Measurements from ENCODE around the gene NCKAP5. TPM values are rescaled to one million over a fixed set of nuclear protein-coding genes. Genes with fewer than 3 reads are reported as not detected.

Gene NCKAP5
- total and polyA plus RNA-seq, 2 experiments from 2014 or later = 0.65 to 0.86 TPM

DNA sequence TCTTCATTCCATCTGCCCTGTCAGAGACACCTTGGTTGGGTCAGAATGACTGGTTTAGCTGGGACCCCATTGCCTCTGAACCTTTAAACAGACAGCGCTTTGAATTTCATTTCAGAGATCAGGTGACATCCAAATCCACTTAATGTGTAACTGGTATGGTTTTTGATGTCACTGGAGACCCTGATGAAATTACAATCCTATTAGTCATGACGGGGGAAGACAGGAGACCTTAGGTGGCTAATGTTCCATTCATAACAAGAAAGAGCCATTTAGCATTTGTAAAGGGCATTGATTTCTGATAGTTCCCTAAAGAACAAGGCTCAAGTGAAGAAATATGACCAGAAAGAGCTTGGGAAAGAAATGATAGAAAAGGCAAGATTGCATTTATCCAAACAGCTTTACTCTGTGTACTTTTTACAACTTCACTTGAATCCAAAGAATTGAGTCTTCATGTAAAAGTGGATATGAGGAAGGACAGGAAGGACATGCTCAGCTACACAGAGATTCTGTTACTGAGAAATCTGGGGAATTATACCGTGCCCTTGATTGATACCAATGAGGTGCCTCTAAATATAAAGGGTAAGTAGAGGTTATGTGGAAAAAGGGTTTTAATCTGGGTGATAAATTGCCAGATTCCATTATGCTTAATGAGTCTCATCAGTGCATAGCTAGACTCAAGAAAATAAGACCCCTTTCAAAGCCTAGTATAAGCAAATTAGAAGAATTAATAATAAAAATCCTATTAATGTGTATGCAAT, 198.2 kb downstream of the NCKAP5 start:
- Histone ChIP-seq H3F3A (ENCODE audit: insufficient read depth) (no peaks in the 10 kb centered on the region), H3K4me3 (no peak overlapping the region), H3K79me2 (ENCODE audit: insufficient read depth) (no peaks in the 10 kb centered on the region), H3K4me2 (ENCODE audit: unreplicated experiment) (no peak overlapping the region), H3K36me3 (ENCODE audit: low read depth) (no peaks in the 10 kb centered on the region), H3K4me1 (ENCODE audit: insufficient read depth) (no peaks in the 10 kb centered on the region), H2AFZ (no peak overlapping the region), H3K9me2 (ENCODE audit: insufficient read depth) (no peaks in the 10 kb centered on the region), H3K9me3 (ENCODE audit: low read depth) (no peaks in the 10 kb centered on the region), H3K27ac (no peak overlapping the region), H4K20me1 (ENCODE audit: insufficient read depth) (no peaks in the 10 kb centered on the region), H3K9ac (no peak overlapping the region), H3K27me3 (replicated peaks; ENCODE audit: insufficient read depth) (no peaks in the 10 kb centered on the region)
- in situ Hi-C loops (cut with MboI) = no loop called here
- WGBS, 2 experiments (ENCODE audit: low coverage in 1 of 2, low lambda C conversion rate in 2 of 2, missing lambda C conversion rate in 2 of 2) = 75 to 79% methylated on average over 3 of the region's 3 CpGs
- TF ChIP-seq EZH2 (IDR thresholded peaks at IDR 0.05; ENCODE audit: insufficient read depth, poor library complexity, severe bottlenecking) (no peak), EZH2phosphoT487 (IDR thresholded peaks at IDR 0.05; ENCODE audit: insufficient read depth, low read depth) (no peak)
- no peak for DNase-seq

GRCh38 chr2:133365117-133365516, 203.1 kb downstream of the NCKAP5 start:
- H3K4me2 ChIP-seq (ENCODE audit: unreplicated experiment) = no peak overlapping the region
- WGBS, 2 experiments (ENCODE audit: low coverage in 1 of 2, low lambda C conversion rate in 2 of 2, missing lambda C conversion rate in 2 of 2) = 44 to 53% methylated on average over 1 of the region's 1 CpG
- H3K79me2 ChIP-seq (ENCODE audit: insufficient read depth) = no peaks in the 10 kb centered on the region
- no peaks in the 10 kb centered on the region for H3F3A ChIP-seq (ENCODE audit: insufficient read depth)
- peaks cover 12% of the 10 kb centered on the region for H3K4me1 ChIP-seq (ENCODE audit: insufficient read depth)
- H3K27me3 ChIP-seq (replicated peaks; ENCODE audit: insufficient read depth) = no peaks in the 10 kb centered on the region
- no peak overlapping the region for H3K4me3 ChIP-seq
- H2AFZ ChIP-seq = no peak overlapping the region
- H3K36me3 ChIP-seq (ENCODE audit: low read depth) = no peaks in the 10 kb centered on the region
- in situ Hi-C loops (cut with MboI) = no loop called here
- no peak for TF ChIP-seq EZH2phosphoT487 (IDR thresholded peaks at IDR 0.05; ENCODE audit: insufficient read depth, low read depth)
- TF ChIP-seq EZH2 (IDR thresholded peaks at IDR 0.05; ENCODE audit: insufficient read depth, poor library complexity, severe bottlenecking) = no peak
- no peaks in the 10 kb centered on the region for H3K9me2 ChIP-seq (ENCODE audit: insufficient read depth)
- H3K27ac ChIP-seq = no peak overlapping the region
- no peak overlapping the region for H3K9ac ChIP-seq
- no peaks in the 10 kb centered on the region for H4K20me1 ChIP-seq (ENCODE audit: insufficient read depth)
- DNase-seq = peak; percentile 30
- no peaks in the 10 kb centered on the region for H3K9me3 ChIP-seq (ENCODE audit: low read depth)

- TF ChIP-seq EZH2phosphoT487 (IDR thresholded peaks at IDR 0.05; ENCODE audit: insufficient read depth, low read depth) (no peak), EZH2 (IDR thresholded peaks at IDR 0.05; ENCODE audit: insufficient read depth, poor library complexity, severe bottlenecking) (no peak)
- Histone ChIP-seq H3F3A (ENCODE audit: insufficient read depth) (no peaks in the 10 kb centered on the region), H3K4me2 (ENCODE audit: unreplicated experiment) (no peak overlapping the region), H3K27me3 (replicated peaks; ENCODE audit: insufficient read depth) (no peaks in the 10 kb centered on the region; the same call in 1 of the 2 replicates), H3K9ac (no peak overlapping the region), H3K4me3 (no peak overlapping the region), H2AFZ (no peak overlapping the region), H3K79me2 (ENCODE audit: insufficient read depth) (no peaks in the 10 kb centered on the region), H3K9me3 (ENCODE audit: low read depth) (no peaks in the 10 kb centered on the region), H3K36me3 (ENCODE audit: low read depth) (no peaks in the 10 kb centered on the region), H3K4me1 (ENCODE audit: insufficient read depth) (peaks cover 12% of the 10 kb centered on the region), H4K20me1 (ENCODE audit: insufficient read depth) (no peaks in the 10 kb centered on the region), H3K9me2 (ENCODE audit: insufficient read depth) (no peaks in the 10 kb centered on the region), H3K27ac (no peak overlapping the region)
- DNase-seq = no peak
- 54 to 63% methylated on average over 3 of the region's 3 CpGs for WGBS, 2 experiments (ENCODE audit: low coverage in 1 of 2, low lambda C conversion rate in 2 of 2, missing lambda C conversion rate in 2 of 2)
- in situ Hi-C loops (cut with MboI) = no loop called here
These were observed 203.6 kb downstream of the NCKAP5 start for GRCh38 chr2:133364636-133365035.

DNA sequence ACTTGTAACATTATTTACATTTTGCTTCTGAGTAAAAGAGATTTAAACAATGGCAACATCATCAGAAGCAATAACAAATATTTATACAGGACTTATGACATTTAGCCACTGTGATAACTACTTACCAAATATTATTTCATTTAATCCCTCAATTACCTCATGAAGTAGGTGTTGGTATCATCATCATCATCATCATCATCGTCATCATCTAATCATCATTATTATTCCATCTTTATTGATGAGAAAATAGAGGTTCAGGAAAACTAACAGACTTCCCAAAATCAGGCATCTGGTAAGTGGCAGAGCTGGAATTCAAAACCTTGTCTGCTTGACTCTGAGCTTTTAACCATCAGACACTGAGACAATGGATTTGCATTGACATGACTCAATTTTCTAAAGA, 204.4 kb downstream of the NCKAP5 start:
- Histone ChIP-seq H3K36me3 (ENCODE audit: low read depth) (no peaks in the 10 kb centered on the region), H3K4me2 (ENCODE audit: unreplicated experiment) (no peak overlapping the region), H3K27me3 (replicated peaks; ENCODE audit: insufficient read depth) (no peaks in the 10 kb centered on the region; the same call in 1 of the 2 replicates), H4K20me1 (ENCODE audit: insufficient read depth) (no peaks in the 10 kb centered on the region), H3K79me2 (ENCODE audit: insufficient read depth) (no peaks in the 10 kb centered on the region), H3K27ac (no peak overlapping the region), H3F3A (ENCODE audit: insufficient read depth) (no peaks in the 10 kb centered on the region), H3K9ac (no peak overlapping the region), H3K4me3 (no peak overlapping the region), H3K4me1 (ENCODE audit: insufficient read depth) (peaks cover 12% of the 10 kb centered on the region), H2AFZ (no peak overlapping the region), H3K9me3 (ENCODE audit: low read depth) (no peaks in the 10 kb centered on the region), H3K9me2 (ENCODE audit: insufficient read depth) (no peaks in the 10 kb centered on the region)
- TF ChIP-seq EZH2 (IDR thresholded peaks at IDR 0.05; ENCODE audit: insufficient read depth, poor library complexity, severe bottlenecking) = no peak
- no peak for TF ChIP-seq EZH2phosphoT487 (IDR thresholded peaks at IDR 0.05; ENCODE audit: insufficient read depth, low read depth)
- 79 to 95% methylated on average over 1 of the region's 1 CpG for WGBS, 2 experiments (ENCODE audit: low coverage in 1 of 2, low lambda C conversion rate in 2 of 2, missing lambda C conversion rate in 2 of 2)
- DNase-seq = no peak
- in situ Hi-C loops (cut with MboI) = no loop called here

Measured in GM23248 (cell line).